ENCODE data around the gene C1QTNF7. TPM values are rescaled to one million over a fixed set of nuclear protein-coding genes. Genes with fewer than 3 reads are reported as not detected.

Gene C1QTNF7
- total and polyA plus RNA-seq, 4 donors, result 9.5 to 15.5 (median 13.7) TPM

GRCh38 chr4:15436513-15436912, 8.7 kb downstream of the C1QTNF7 start:
- Histone ChIP-seq H3K27ac (ENCODE audit: low read depth in 1 of 2, low read length in 2 of 2) (no peak overlapping the region), H3K27me3 (ENCODE audit: control insufficient read depth in 1 of 2, insufficient read depth in 2 of 2, low read length in 1 of 2) (no peaks in the 10 kb centered on the region), H3K4me1 (ENCODE audit: control insufficient read depth in 1 of 2, insufficient read depth in 2 of 2, low read length in 2 of 2) (peaks cover 10% of the 10 kb centered on the region in 2 donors), H3K4me3 (ENCODE audit: low read length in 2 of 2) (no peak overlapping the region), H3K9me3 (ENCODE audit: control insufficient read depth, low read length) (no peaks in the 10 kb centered on the region), H3K36me3 (ENCODE audit: control insufficient read depth in 1 of 2, insufficient read depth in 2 of 2, low read length in 1 of 2) (no peaks in the 10 kb centered on the region)
- DNase-seq (peak in 1 of 2 donors; percentile 63), ATAC-seq (ENCODE audit: low FRiP score) (no peak)
- WGBS, 2 donors, result 1 to 2% methylated on average over 2 of the region's 2 CpGs
- intact Hi-C loops (cut with DNase I), result loop anchor here in 1 of 2 donors (10.0 kb wide), 1 partner anchor 432 kb away; the partner anchor contains the start of gene CPEB2

GRCh38 chr4:15438939-15439524, 11.2 kb downstream of the C1QTNF7 start:
- peaks cover 4 to 5% of the 10 kb centered on the region in 2 donors for H3K36me3 ChIP-seq (ENCODE audit: control insufficient read depth in 1 of 2, insufficient read depth in 2 of 2, low read length in 1 of 2)
- H3K27me3 ChIP-seq (ENCODE audit: control insufficient read depth in 1 of 2, insufficient read depth in 2 of 2, low read length in 1 of 2), result no peaks in the 10 kb centered on the region
- 78 to 80% methylated on average over 2 of the region's 2 CpGs for WGBS, 2 donors
- DNase-seq (no peak), ATAC-seq (ENCODE audit: low FRiP score) (no peak)
- H3K4me3 ChIP-seq (ENCODE audit: low read length in 2 of 2), result no peak overlapping the region
- H3K27ac ChIP-seq (ENCODE audit: low read depth in 1 of 2, low read length in 2 of 2), result no peak overlapping the region
- H3K4me1 ChIP-seq (ENCODE audit: control insufficient read depth in 1 of 2, insufficient read depth in 2 of 2, low read length in 2 of 2), result peaks cover 5 to 10% of the 10 kb centered on the region in 2 donors
- no peaks in the 10 kb centered on the region for H3K9me3 ChIP-seq (ENCODE audit: control insufficient read depth, low read length)
- intact Hi-C loops (cut with DNase I), result loop anchor here in 1 of 2 donors (10.0 kb wide), 1 partner anchor 434 kb away; the partner anchor contains the start of gene CPEB2

- Histone ChIP-seq H3K27me3 (ENCODE audit: control insufficient read depth in 1 of 2, insufficient read depth in 2 of 2, low read length in 1 of 2) (no peaks in the 10 kb centered on the region), H3K4me1 (ENCODE audit: control insufficient read depth in 1 of 2, insufficient read depth in 2 of 2, low read length in 2 of 2) (peaks cover 0 to 3% of the 10 kb centered on the region in 2 donors), H3K4me3 (ENCODE audit: low read length in 2 of 2) (no peak overlapping the region), H3K9me3 (ENCODE audit: control insufficient read depth, low read length) (no peaks in the 10 kb centered on the region), H3K27ac (ENCODE audit: low read depth in 1 of 2, low read length in 2 of 2) (no peak overlapping the region), H3K36me3 (ENCODE audit: control insufficient read depth in 1 of 2, insufficient read depth in 2 of 2, low read length in 1 of 2) (peaks cover 4 to 5% of the 10 kb centered on the region in 2 donors)
- ATAC-seq (ENCODE audit: low FRiP score) (no peak), DNase-seq (no peak)
- WGBS, 2 donors, result 75 to 76% methylated on average over 2 of the region's 2 CpGs
- intact Hi-C loops (cut with DNase I), result no loop called here
Observed at GRCh38 chr4:15443371-15444160, 15.7 kb downstream of the C1QTNF7 start.

- Histone ChIP-seq H3K27ac (ENCODE audit: low read depth in 1 of 2, low read length in 2 of 2) (no peak overlapping the region), H3K36me3 (ENCODE audit: control insufficient read depth in 1 of 2, insufficient read depth in 2 of 2, low read length in 1 of 2) (peaks cover 4 to 5% of the 10 kb centered on the region in 2 donors), H3K27me3 (ENCODE audit: control insufficient read depth in 1 of 2, insufficient read depth in 2 of 2, low read length in 1 of 2) (no peaks in the 10 kb centered on the region), H3K9me3 (ENCODE audit: control insufficient read depth, low read length) (no peaks in the 10 kb centered on the region), H3K4me3 (ENCODE audit: low read length in 2 of 2) (no peak overlapping the region), H3K4me1 (ENCODE audit: control insufficient read depth in 1 of 2, insufficient read depth in 2 of 2, low read length in 2 of 2) (peaks cover 0 to 3% of the 10 kb centered on the region in 2 donors)
- WGBS, 2 donors, result 94 to 95% methylated on average over 7 of the region's 7 CpGs
- ATAC-seq (ENCODE audit: low FRiP score) (no peak), DNase-seq (no peak)
- intact Hi-C loops (cut with DNase I), result no loop called here
Observed at GRCh38 chr4:15444276-15444675, 16.4 kb downstream of the C1QTNF7 start.

GRCh38 chr4:15444879-15445547, 17.2 kb downstream of the C1QTNF7 start:
- no peaks in the 10 kb centered on the region for H3K27me3 ChIP-seq (ENCODE audit: control insufficient read depth in 1 of 2, insufficient read depth in 2 of 2, low read length in 1 of 2)
- peaks cover 4 to 5% of the 10 kb centered on the region in 2 donors for H3K36me3 ChIP-seq (ENCODE audit: control insufficient read depth in 1 of 2, insufficient read depth in 2 of 2, low read length in 1 of 2)
- ATAC-seq (ENCODE audit: low FRiP score) (no peak), DNase-seq (no peak)
- H3K27ac ChIP-seq (ENCODE audit: low read depth in 1 of 2, low read length in 2 of 2), result no peak overlapping the region
- H3K9me3 ChIP-seq (ENCODE audit: control insufficient read depth, low read length), result no peaks in the 10 kb centered on the region
- intact Hi-C loops (cut with DNase I), result no loop called here
- H3K4me1 ChIP-seq (ENCODE audit: control insufficient read depth in 1 of 2, insufficient read depth in 2 of 2, low read length in 2 of 2), result peaks cover 0 to 3% of the 10 kb centered on the region in 2 donors
- 62 to 64% methylated on average over 4 of the region's 4 CpGs for WGBS, 2 donors
- H3K4me3 ChIP-seq (ENCODE audit: low read length in 2 of 2), result no peak overlapping the region

- no peaks in the 10 kb centered on the region for H3K9me3 ChIP-seq (ENCODE audit: control insufficient read depth, low read length)
- no peak overlapping the region for H3K4me3 ChIP-seq (ENCODE audit: low read length in 2 of 2)
- H3K36me3 ChIP-seq (ENCODE audit: control insufficient read depth in 1 of 2, insufficient read depth in 2 of 2, low read length in 1 of 2), result no peaks in the 10 kb centered on the region
- H3K27me3 ChIP-seq (ENCODE audit: control insufficient read depth in 1 of 2, insufficient read depth in 2 of 2, low read length in 1 of 2), result no peaks in the 10 kb centered on the region
- no peak for DNase-seq
- WGBS, 2 donors, result 0% methylated on average over 1 of the region's 1 CpG
- peak overlapping the region; percentile 84 to 94 for H3K27ac ChIP-seq (ENCODE audit: low read depth in 1 of 2, low read length in 2 of 2)
- H3K4me1 ChIP-seq (ENCODE audit: control insufficient read depth in 1 of 2, insufficient read depth in 2 of 2, low read length in 2 of 2), result peaks cover 6 to 17% of the 10 kb centered on the region in 2 donors
- intact Hi-C loops (cut with DNase I), result loop anchor here in 1 of 2 donors (10.0 kb wide), 2 partner anchors 127 to 427 kb away; no protein-coding TSS in a partner anchor
- ATAC-seq (ENCODE audit: low FRiP score), result peak; percentile 70
Observed at GRCh38 chr4:15451181-15451865, 23.5 kb downstream of the C1QTNF7 start.

- Histone ChIP-seq H3K36me3 (ENCODE audit: control insufficient read depth in 1 of 2, insufficient read depth in 2 of 2, low read length in 1 of 2) (no peaks in the 10 kb centered on the region), H3K9me3 (ENCODE audit: control insufficient read depth, low read length) (no peaks in the 10 kb centered on the region), H3K27ac (ENCODE audit: low read depth in 1 of 2, low read length in 2 of 2) (peak overlapping the region; percentile 93 to 98), H3K4me1 (ENCODE audit: control insufficient read depth in 1 of 2, insufficient read depth in 2 of 2, low read length in 2 of 2) (peaks cover 8 to 17% of the 10 kb centered on the region in 2 donors), H3K4me3 (ENCODE audit: low read length in 2 of 2) (no peak overlapping the region), H3K27me3 (ENCODE audit: control insufficient read depth in 1 of 2, insufficient read depth in 2 of 2, low read length in 1 of 2) (no peaks in the 10 kb centered on the region)
- intact Hi-C loops (cut with DNase I), result loop anchor here in 1 of 2 donors (10.0 kb wide), 2 partner anchors 127 to 427 kb away; no protein-coding TSS in a partner anchor
- peak; percentile 77 for ATAC-seq (ENCODE audit: low FRiP score)
- no peak for DNase-seq
- 12 to 18% methylated on average over 4 of the region's 4 CpGs for WGBS, 2 donors
Observed at GRCh38 chr4:15451866-15452765, 24.3 kb downstream of the C1QTNF7 start.

Data from aorta (tissue), 5 donors.